Thymus (tissue), 11 donors: ENCODE measurements around the gene KSR1. TPM values are rescaled to one million over a fixed set of nuclear protein-coding genes. Genes with fewer than 3 reads are reported as not detected.

Source experiments
- DNase-seq, 9 donors: peaks; one replicate each; pipeline ENCODE4 v3.0.0-alpha.2; 2013; ENCODE audit warnings: low spot score in 9 of 9, low read depth in 6 of 9, missing footprints in 1 of 9
- H3K27ac ChIP-seq, 2 donors: one replicate each; pipeline ENCODE4 v1.5.1; 2013; ENCODE audit warnings: control low read depth in 1 of 2, low read depth in 1 of 2, low read length in 1 of 2, mild to moderate bottlenecking in 1 of 2, moderate library complexity in 1 of 2
- H3K27me3 ChIP-seq, 2 donors: one replicate each; pipeline ENCODE4 v1.5.1; 2013; ENCODE audit warnings: low read length in 1 of 2; ENCODE audit not compliant: control insufficient read depth in 2 of 2, insufficient read depth in 1 of 2
- H3K36me3 ChIP-seq, 2 donors: one replicate each; pipeline ENCODE4 v1.5.1; 2013; ENCODE audit warnings: low read length in 1 of 2, mild to moderate bottlenecking in 1 of 2, moderate library complexity in 1 of 2; ENCODE audit not compliant: control insufficient read depth in 2 of 2, insufficient read depth in 2 of 2
- H3K4me1 ChIP-seq, 2 donors: one replicate each; pipeline ENCODE4 v1.5.1; 2013; ENCODE audit warnings: low read length in 2 of 2; ENCODE audit not compliant: control insufficient read depth in 2 of 2, insufficient read depth in 2 of 2
- H3K4me3 ChIP-seq, 2 donors: one replicate each; pipeline ENCODE4 v1.5.1; 2013; ENCODE audit warnings: low read length in 2 of 2, control low read depth in 1 of 2, mild to moderate bottlenecking in 1 of 2
- H3K9me3 ChIP-seq, 2 donors: one replicate each; pipeline ENCODE4 v1.5.1; 2013; ENCODE audit warnings: low read length in 1 of 2, mild to moderate bottlenecking in 1 of 2; ENCODE audit not compliant: control insufficient read depth in 2 of 2, insufficient read depth in 1 of 2
- WGBS: extraction: QIAGEN DNeasy Blood & Tissue Kit; methylation state at CpG from one replicate; pipeline ENCODE4 v1.1.7; 2013; 5-methylcytosine and 5-hydroxymethylcytosine counted together
- polyA plus RNA-seq: library from polyadenylated mRNA; stranded (reverse); fragments of 200-250 nt; gene quantifications from one replicate; pipeline ENCODE4 v1.2.3, GENCODE V29; 2013
- total RNA-seq: library from RNA; stranded (reverse); fragments of 120-200 nt; gene quantifications from one replicate; pipeline ENCODE4 v1.2.4, GENCODE V29; 2013
- donor health status: healthy.

The KSR1 gene
- total and polyA plus RNA-seq, 2 donors: 12.5 to 32.8 TPM

DNA sequence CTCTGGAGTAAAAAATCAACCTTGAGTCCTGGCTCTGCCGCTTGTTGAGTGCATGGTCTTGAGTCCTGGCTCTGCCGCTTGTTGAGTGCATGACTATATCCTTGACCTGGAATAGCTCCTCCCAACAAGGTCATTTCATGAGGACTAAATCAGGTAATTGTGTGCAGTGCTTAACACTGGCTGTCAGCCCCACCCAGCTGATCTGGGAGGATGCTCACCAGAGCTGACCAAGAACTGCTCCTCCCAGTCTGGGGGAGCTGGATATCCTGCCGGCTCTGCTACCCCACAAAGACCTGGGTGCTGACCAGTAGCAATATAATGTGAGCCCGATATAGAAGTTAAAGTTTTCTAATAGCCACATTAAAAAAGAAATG is 154.0 kb downstream of the KSR1 start:
- Histone ChIP-seq H3K4me1 (no peaks in the 10 kb centered on the region), H3K9me3 (no peaks in the 10 kb centered on the region), H3K27me3 (no peaks in the 10 kb centered on the region), H3K4me3 (no peak overlapping the region), H3K36me3 (peaks cover 0 to 5% of the 10 kb centered on the region in 2 donors), H3K27ac (no peak overlapping the region)
- WGBS: 97% methylated on average over 4 of the region's 4 CpGs
- DNase-seq: no peak

DNA sequence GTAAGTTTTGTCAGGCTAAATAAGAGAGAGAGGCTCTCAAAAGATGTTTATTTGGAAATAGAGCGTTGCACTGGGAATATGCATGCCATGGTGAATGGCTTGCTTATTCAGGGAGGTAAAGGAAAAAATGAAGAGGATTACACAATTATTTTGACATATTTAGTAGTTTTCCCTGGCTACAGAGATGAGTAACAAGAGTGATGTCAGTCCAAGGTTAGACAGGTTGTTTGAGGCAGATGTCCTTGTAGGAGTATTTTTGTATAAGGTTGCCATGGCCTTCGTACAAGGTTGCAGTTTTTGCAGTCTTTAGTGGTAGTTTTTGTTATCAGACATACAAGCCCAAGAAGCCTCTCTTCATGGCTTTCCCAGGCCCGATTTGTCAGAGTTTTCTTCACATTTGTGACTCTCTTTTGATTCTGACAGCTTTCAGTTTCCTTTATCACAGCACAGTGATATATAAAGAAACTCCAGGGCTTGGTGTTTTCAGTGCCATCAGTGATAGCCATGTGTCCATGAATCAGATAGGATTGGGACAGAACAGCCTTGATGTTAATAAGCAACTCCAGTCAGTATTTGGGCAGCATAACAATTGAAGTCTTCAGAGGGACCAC is 156.0 kb downstream of the KSR1 start:
- H3K9me3 ChIP-seq: no peaks in the 10 kb centered on the region
- no peaks in the 10 kb centered on the region for H3K27me3 ChIP-seq
- 96% methylated on average over 3 of the region's 3 CpGs for WGBS
- H3K27ac ChIP-seq: no peak overlapping the region
- peaks cover 0 to 3% of the 10 kb centered on the region in 2 donors for H3K36me3 ChIP-seq
- DNase-seq: no peak
- H3K4me3 ChIP-seq: no peak overlapping the region
- no peaks in the 10 kb centered on the region for H3K4me1 ChIP-seq

DNA sequence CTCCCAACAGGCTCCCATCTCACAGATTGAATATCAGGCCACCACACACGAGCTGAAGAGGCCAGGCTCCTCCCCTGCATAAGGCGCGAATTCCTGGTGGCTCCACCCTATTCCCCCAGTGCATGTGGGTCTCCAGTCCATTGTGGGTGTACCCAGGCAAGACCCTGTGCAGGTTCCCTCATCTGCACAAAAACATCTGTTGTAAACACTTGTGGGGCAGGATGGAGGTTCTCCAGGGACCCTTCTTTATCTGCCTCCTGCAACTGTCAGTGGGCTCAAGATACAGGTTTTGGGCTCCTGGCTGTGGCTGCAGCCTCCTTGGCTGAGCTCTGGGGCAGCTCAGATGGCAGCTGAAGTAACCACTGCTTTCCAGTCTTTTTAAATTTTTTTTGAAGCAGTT is 157.2 kb downstream of the KSR1 start:
- Histone ChIP-seq H3K36me3 (peaks cover 0 to 11% of the 10 kb centered on the region in 2 donors), H3K27me3 (no peaks in the 10 kb centered on the region), H3K4me1 (no peaks in the 10 kb centered on the region), H3K27ac (no peak overlapping the region), H3K9me3 (no peaks in the 10 kb centered on the region), H3K4me3 (no peak overlapping the region)
- no peak for DNase-seq
- 93% methylated on average over 3 of the region's 3 CpGs for WGBS

DNA sequence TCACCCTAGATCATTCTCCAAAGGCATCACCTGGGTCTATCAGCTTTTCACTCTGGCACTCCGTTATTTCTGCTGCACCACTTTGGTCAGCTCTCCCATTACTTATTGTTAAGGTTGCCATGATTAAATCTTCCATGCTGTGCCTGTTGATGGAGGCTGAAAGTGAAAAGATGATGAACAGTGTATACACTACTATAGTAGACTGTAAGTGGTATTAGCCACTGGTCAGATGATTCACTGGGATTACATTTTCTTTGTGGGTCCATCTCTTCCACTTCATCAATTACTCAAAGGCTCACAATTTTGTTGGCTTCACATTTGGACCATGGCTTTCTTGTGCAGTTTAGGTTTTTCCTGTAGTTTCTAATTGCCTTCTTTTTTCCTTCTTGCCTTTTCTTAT is 158.9 kb downstream of the KSR1 start:
- DNase-seq: no peak
- H3K27ac ChIP-seq: no peak overlapping the region
- no peaks in the 10 kb centered on the region for H3K4me1 ChIP-seq
- no peak overlapping the region for H3K4me3 ChIP-seq
- no peaks in the 10 kb centered on the region for H3K27me3 ChIP-seq
- peaks cover 0 to 16% of the 10 kb centered on the region in 2 donors for H3K36me3 ChIP-seq
- H3K9me3 ChIP-seq: no peaks in the 10 kb centered on the region
- WGBS: 97% methylated on average over 1 of the region's 1 CpG

DNA sequence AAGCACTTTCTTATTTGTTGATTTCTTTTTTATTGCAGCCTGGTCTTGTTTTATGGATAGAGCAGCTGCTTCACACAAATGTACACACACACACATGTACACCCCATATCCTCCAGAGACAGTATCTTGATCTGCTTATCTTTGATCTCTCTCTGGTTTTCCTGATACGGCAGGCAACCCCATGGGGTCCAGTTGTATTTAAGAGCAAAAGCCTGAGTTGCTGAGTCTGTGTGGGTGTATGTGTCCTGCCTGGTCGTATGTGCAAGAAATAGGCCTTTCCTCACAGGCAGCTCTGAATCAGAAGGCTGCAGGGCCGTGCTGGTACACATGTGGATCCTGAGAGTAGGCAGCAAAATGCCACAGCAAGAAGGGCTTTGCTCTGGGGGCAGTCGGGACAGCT is 160.2 kb downstream of the KSR1 start:
- no peaks in the 10 kb centered on the region for H3K4me1 ChIP-seq
- no peaks in the 10 kb centered on the region for H3K9me3 ChIP-seq
- H3K27me3 ChIP-seq: no peaks in the 10 kb centered on the region
- DNase-seq: peak in 1 of 9 donors; percentile 10
- 55% methylated on average over 4 of the region's 4 CpGs for WGBS
- no peak overlapping the region for H3K4me3 ChIP-seq
- peaks cover 0 to 16% of the 10 kb centered on the region in 2 donors for H3K36me3 ChIP-seq
- H3K27ac ChIP-seq: no peak overlapping the region

DNA sequence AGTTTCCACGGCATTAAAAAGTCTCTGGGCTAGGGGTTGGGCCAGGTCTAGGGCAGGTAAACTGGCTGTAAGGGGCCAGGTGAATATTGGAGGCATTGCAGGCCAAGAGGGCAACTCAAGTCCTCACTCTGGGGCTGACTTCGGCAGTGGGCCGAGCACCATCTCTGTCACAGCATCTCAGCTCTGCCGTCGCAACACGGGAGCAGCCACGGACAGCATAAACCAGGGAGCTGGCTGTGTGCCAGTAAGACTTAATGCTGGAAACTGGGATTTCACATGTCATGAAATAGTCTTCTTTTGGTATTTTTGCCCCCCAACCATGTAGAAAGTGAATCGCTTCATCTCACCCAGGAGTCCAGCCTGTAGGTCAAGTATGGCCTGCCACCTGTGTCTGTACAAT is 162.2 kb downstream of the KSR1 start:
- Histone ChIP-seq H3K27me3 (no peaks in the 10 kb centered on the region), H3K27ac (no peak overlapping the region), H3K36me3 (peaks cover 0 to 16% of the 10 kb centered on the region in 2 donors), H3K9me3 (no peaks in the 10 kb centered on the region), H3K4me3 (no peak overlapping the region), H3K4me1 (no peaks in the 10 kb centered on the region)
- DNase-seq: no peak
- WGBS: 96% methylated on average over 8 of the region's 8 CpGs

DNA sequence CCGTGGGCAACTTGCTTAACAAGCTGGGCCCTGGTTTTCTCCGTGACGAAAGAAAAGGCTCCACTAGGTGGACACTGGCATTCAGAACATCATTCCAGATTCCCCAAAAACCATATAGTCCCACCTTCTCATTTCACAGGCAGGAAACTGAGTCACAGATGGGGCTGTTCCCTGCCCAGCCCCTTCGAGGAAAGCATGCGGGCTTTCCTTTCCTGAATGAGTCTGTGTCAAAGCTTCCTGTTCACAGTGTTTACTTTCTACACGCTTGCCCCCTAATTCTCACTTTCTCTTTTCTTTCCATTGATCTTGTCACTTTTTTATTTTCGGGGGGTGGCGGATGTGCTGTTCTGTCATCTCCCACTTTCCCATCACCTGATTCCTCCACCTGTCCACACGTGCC is 164.5 kb downstream of the KSR1 start:
- no peak for DNase-seq
- H3K4me1 ChIP-seq: no peaks in the 10 kb centered on the region
- H3K9me3 ChIP-seq: no peaks in the 10 kb centered on the region
- no peak overlapping the region for H3K27ac ChIP-seq
- WGBS: 91% methylated on average over 9 of the region's 9 CpGs
- no peak overlapping the region for H3K4me3 ChIP-seq
- H3K36me3 ChIP-seq: peaks cover 0 to 16% of the 10 kb centered on the region in 2 donors
- no peaks in the 10 kb centered on the region for H3K27me3 ChIP-seq

DNA sequence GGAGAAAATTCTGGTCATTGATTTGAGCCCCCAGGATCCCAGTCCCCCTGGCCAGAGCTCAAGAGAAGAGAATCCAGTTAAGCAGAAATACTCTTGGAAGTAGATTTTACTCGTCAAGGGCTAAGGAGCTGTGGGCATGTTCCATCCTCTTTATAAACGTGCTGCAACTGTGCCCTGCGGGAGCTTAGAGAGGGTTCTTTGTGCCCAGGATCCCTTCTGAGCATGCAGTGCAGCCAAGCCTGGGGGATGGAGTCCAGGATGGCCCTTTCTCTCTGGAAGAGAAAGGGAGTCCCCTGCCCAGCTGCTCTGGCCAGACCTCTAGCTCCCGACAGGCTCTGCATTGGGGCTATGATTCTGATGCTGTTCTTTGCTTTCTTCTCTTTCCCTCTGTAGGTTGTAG is 165.3 kb downstream of the KSR1 start:
- 97% methylated on average over 4 of the region's 4 CpGs for WGBS
- no peak for DNase-seq
- no peak overlapping the region for H3K27ac ChIP-seq
- H3K9me3 ChIP-seq: no peaks in the 10 kb centered on the region
- H3K27me3 ChIP-seq: no peaks in the 10 kb centered on the region
- no peak overlapping the region for H3K4me3 ChIP-seq
- peaks cover 0 to 16% of the 10 kb centered on the region in 2 donors for H3K36me3 ChIP-seq
- H3K4me1 ChIP-seq: no peaks in the 10 kb centered on the region

DNA sequence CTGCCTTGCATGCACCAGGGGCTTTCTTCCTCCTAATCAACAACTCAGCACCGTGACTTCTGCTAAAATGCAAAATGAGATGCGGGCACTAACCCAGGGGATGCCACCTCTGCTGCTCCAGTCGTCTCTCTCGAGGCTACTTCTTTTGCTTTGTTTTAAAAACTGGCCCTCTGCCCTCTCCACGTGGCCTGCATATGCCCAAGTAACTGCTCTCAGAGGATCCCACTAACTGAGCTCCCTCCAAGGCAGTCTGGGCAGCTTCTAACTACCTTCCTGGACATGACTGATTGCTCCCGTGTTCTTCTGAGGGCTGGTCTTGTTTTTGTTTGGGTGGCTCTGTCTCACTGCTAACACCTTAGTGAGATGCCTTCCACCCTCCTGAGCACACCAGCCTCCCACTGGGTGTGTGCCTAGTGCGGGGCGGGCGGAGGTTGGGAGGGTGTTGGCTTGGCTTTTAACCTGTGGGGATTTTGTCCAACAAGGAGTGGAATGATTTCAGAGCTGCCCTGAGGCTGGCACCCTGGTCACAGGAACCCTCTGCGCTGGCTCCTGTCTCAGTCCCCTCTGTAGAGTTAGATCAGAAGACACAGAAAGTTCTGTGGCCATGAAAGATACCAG is 165.8 kb downstream of the KSR1 start:
- Histone ChIP-seq H3K27me3 (no peaks in the 10 kb centered on the region), H3K27ac (no peak overlapping the region), H3K9me3 (no peaks in the 10 kb centered on the region), H3K4me1 (no peaks in the 10 kb centered on the region), H3K36me3 (peaks cover 0 to 16% of the 10 kb centered on the region in 2 donors), H3K4me3 (no peak overlapping the region)
- no peak for DNase-seq
- 95% methylated on average over 10 of the region's 10 CpGs for WGBS
